Suppressor macrophage (primary cell): ENCODE data around the gene GSDME.
A peak's percentile ranks its signal among the peaks of the same experiment; 100 is the strongest.
"Not testable (repeated sequence)": the region's sequence is repeated elsewhere in the genome, so short reads cannot be mapped to it uniquely, and the experiment has no call there.

Experiments
- DNase-seq, 4 experiments: peaks; one replicate each; pipeline ENCODE4 v3.0.0-alpha.2; 2020 to 2022

Gene GSDME

DNA sequence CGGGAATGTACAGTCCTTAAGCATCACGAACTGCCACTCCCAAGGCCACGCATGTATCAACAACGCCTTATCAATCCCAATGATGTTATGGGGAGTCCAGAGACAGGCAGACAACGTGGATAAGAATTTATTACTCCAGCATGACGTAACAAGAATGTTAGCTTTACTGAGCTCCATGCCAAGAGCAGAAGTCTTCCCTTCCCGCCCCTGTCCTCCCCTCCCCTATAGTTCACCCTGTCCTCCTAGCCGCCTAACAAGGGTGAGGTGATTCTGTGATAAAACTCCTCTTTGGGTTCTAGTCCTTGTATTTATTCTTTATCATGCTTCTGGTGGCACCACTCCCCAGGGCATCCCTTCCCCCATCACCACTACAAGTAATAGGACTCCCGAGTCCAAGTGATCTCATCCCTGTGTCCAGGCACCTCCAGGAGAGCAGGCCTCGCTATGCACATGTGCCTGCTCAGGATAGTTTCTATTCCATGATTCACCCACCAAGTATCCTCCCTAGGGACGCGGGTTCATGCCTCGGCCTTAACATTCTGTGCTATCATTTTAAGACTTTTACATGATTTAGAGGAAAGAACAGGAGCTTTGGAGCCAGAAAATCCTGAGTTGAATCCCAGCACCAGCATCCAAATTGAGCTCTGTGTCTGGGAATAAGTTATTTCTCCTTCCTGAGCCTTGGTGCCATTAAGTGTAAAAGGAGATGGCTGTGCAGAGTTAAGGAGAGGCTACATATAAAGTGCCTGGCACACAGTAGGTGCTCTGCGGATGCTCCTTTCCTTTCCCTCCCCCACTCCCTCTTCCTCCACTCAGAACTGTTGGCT, 15.4 kb downstream of the GSDME start:
- DNase-seq: no peak

DNA sequence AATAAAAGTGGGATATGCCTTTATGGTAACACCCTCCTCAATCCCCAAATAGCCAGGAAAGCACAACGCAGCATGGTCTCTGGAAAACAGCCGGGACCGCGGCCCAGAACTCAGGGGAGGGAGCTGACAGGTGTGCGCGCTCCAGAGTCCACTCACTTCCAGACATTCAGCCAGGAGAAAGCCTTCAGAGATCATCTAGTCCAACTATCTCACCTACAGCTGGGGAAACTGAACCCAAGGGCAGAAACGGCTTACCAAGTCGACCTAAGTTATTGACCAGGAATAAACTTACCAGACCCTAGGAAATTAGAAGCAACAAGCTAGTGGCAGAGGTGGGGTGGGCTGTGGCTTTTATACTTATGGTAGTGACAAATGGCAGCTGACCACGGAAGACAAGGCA, 16.4 kb downstream of the GSDME start:
- DNase-seq: no peak

- no peak for DNase-seq
These were observed 18.0 kb downstream of the GSDME start for GRCh38 chr7:24739306-24739705.

- no peak for DNase-seq
These were observed 18.7 kb downstream of the GSDME start for GRCh38 chr7:24738577-24738976.

- DNase-seq: no peak
These were observed 20.0 kb downstream of the GSDME start for GRCh38 chr7:24737281-24737680.

DNA sequence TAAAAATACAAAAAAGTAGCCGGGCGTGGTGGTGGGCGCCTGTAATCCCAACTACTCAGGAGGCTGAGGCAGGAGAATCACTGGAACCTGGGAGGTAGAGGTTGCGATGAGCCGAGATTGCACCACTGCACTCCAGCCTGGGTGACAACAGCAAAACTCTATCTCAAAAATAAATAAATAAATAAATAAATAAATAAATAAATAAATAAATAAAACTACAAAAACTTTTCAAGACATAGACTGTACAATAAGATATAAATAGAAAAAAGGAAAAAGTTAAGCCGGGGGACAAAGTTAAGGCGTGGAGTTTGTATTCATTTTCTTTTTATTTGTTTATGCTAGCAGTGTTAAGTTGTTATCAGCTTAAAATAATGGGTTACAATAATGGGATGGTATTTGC, 21.7 kb downstream of the GSDME start:
- DNase-seq: not testable (repeated sequence)

GRCh38 chr7:24734306-24734705, 23.0 kb downstream of the GSDME start:
- DNase-seq: no peak

DNA sequence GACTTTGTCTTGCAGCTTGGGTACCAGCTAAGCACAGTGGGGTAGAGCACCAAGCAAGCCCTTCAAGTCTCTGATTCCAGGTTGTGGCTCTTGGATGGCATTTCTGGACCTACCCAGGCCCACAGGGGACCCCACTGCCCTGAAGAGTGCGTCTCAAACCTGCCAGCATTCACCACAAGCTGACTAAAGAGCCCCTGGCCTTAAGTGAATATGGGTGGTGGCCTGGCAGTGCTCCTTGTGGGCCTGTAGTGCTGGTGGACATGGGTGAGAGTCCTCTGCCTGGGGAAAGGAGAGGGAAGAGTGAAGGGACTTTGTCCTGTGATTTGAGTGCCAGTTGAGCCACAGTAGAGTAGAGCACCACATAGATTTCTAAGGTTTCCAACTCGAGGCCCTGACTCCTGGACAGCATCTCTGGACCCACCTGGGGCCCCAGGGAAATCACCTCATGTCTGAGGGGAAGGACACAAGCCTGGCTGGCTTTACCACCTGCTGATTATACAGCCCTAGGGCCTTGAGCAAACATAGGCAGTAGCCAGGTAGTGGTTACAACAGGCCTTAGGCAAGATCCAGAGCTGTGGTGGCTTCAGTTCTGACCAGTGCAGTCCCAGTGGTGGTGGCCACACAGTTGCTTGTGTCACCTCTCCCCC, 23.7 kb downstream of the GSDME start:
- no peak for DNase-seq

DNA sequence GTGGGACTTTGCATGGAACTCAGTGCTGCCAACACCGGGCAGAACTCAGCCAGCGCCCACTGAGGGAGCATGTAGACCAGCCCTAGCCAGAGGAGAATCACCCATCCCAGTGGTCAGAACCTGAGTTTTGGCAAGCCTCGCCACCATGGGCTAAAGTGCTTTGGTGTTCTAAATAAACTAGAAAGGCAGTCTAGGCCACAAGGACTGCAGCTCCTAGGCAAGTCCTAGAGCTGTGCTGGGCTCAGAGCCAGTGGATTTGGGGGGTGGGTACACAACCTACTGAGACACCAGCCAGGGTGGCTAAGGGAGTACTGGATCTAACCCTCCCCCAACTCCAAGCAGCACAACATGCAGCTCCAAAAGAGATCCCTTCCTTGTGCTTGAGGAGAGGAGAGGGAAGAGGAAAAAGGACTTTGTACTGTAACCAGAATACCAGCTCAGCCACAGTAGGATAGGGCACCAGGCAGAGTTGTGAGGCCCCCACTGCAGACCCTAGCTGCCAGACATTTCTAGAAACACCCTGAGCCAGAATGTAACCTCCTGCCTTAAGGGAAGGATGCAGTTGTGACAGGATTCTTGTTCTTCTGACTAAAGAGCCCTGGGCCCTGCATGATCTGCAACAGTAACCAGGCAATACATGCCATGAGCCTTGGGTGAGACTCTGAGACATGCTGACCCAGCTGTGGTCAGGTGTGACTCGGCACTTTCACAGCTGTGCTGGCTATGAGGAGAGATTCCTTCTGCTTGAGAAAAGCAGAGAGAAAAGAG, 24.4 kb downstream of the GSDME start:
- peak in 3 of 4 experiments; percentile 9 to 28 (median 21) for DNase-seq

DNA sequence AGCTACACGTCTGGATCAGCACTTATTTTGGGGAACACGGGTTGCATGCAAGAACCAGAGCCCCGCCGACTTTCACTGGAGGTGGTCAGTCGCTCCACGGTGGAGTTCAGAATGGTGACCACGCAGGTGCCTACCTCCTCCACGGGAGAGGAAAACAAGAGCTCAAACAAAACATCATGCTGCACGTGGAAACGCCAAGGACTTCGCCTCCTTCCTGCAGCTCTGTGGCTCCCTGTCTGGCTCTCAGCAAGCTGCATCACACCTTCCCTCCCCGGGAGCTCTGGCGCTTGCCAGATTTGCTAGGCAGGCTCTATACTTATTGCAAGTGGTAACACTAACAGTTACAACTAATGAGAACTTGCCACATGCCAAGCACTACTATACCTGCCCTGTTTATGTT, 26.0 kb downstream of the GSDME start:
- DNase-seq: no peak

GRCh38 chr7:24730018-24730369, 27.3 kb downstream of the GSDME start:
- no peak for DNase-seq

GRCh38 chr7:24729365-24730017, 27.8 kb downstream of the GSDME start:
- no peak for DNase-seq

DNA sequence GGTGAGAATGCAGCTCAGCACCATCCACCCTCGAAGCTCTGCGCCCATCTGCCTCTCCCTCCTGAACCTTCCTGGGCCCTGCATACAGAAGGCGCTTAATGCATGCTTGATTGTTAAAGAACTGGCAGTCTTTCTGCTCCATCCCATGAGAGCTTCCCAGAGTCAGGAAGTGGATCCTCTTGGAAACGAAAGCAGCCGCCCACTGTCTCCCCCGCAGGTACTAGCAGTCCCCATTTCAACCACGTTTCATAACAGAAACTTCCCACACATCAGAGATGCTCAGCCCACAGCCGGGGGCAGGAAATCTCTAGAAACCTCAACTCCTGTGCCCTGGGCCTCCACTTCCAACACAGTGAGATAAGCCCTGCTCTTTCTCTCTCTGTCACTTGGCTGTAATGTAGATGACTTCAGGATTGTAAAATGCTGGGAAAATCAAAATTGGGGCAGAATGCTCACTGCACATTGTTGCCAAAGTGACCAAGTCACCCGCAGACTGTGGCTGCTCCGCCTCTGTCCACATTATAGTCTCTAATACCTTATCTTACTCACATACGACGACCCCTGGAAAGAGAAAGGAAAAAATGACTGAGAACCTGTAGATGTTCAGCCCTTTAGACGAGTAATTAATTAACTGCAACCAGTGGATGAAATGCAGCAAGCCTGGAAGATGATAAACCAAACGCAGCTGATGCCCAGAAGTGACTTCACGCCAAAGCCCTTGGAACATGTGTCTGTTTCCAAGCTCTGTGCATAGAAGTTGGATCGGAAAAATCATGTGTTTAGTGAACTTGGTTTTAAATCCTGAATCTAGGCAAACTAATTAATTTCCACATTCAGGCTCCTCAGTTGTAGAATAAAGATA, 28.5 kb downstream of the GSDME start:
- peak in 3 of 4 experiments; percentile 6 to 36 (median 36) for DNase-seq

DNA sequence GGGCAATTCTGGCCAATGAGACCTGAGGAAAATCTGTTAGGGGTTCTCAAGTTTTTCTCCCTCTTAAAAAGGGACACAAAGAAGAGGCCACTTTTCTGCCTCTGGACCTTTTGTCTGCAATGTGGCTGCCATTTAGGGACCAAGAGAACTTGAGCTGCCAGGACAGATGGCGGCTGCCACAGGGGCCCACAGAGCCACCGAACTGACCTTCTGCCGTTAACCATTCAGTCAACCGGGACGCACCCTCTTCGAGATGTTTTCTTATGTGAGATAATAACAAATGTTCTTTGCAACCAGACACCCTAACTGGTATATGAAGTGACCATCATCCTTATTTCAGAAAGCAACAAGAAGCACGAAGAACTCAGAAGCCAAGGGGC, 29.2 kb downstream of the GSDME start:
- no peak for DNase-seq

DNA sequence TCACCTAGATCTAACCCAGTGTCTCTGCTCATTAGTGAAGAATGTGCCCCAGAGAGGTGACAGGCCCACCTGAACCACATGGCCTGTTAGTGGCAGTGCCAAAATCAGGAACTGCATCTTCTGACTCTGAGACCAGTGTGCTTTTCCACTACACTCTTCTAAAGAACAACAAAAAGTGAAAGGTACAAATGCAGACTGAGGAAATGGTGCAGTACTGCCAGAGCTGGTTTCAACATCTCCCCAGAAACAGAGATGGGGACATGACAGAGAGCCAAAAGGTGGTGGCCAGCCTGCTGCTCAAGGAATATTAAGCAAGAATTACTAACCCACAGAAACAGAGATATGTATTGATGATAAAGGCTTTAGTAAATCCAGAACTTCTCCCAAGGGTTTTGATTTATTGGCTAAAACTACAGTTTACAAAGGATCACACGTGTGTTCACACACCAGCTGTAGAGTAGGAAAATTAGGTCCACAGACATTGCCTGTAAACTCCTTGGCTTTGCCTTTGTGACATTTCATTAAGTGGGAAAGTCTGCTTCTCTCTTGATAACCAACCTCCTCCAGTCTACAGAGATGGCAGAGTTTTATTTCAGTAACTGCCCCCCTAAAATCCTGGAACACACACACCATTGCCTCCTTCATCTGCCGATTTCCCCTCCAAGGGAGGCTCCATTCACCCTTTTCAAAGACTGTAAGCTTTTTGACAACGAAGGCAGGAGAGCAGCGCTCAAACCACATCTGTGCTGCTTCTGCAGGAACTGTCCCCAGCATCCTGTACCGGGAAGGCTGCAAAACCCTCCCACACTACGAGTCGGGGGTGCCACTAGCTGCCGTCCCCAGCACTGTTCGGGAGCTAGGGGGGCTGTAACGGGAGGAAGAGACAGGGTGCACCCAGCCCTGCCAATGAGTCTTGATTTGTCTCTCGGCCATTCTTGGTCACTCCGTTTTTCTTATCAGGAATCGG, 29.8 kb downstream of the GSDME start:
- DNase-seq: peak in 3 of 4 experiments; percentile 23 to 34 (median 31)

DNA sequence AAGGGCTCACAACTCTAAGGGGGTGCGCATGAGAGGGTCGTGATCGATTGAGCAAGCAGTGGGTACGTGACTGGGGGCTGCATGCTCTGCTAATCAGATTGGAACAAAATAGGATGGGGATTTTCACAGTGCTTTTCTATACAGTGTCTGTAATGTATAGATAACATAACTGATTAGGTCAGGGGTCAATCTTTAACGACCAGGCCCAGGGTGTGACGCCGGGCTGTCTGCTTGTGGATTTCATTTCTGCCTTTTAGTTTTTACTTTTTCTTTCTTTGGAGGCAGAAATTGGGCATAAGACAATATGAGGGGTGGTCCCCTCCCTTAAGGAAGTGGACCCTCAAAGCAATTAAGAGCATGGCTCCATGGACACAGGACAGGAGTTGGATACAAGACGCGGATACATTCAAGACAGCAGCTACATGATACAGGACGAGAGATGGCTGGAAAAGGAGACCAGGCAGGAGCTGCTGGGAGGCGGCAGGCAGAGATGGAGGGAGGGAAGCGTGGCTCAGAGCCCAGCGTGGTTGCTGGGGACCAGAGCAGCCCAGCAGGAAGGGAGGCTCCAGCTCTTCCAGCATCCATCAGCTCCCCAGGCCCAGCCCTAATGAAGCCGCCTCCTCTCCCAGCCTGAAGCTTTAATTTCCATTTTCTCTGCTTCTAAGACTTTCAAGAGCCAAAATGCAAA, 31.6 kb downstream of the GSDME start:
- DNase-seq: no peak

DNA sequence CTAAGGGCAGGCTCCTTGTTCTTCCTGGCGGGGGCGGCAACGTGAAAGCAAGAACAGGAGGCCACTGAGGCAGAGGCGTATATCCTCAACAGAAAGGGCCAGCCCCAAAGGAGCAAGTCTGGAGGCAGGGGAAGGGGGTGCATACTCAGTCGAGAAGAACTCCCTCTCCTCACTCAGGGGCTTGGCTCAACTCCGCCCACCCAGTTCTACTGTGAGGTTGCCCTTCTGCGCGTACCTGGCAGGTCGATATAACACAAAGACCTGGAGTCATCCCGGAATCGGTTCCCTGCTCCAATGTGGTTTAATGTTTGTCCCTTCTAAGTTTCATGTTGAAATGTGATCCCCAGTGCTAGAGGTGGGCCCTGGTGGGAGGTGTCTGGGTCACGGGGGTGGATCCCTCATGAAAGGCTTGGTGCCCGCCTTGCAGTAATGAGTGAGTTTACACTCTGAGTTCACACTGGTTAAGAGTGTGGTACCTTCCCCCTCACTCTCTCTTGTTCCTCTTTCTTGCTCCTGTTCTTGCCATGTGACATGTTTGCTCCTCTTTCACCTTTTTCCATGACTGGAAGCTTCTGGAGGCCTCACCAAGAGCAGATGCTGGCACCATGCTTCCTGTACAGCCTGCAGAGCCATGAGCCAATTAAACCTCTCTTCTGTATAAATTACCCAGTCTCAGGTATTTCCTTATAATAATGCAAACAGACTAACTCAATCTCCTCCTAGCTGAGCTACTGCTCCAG, 32.6 kb downstream of the GSDME start:
- no peak for DNase-seq

DNA sequence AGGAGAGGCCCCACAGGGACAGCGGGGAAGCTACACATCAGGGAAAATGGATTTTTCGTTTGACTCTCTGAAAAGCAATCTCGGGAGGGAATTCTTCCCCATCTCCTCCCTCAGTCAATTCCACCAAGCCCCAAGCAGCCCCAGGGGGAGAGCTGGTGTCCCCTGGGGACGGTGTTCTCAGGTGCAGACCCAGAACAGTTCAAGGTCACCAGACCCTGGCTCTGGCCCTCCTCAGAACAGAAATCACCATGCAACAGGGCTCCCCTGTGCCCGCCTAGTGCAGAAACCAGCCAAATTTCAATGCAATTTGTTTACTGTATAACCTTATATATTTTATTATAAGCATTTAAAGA, 34.1 kb downstream of the GSDME start:
- no peak for DNase-seq

DNA sequence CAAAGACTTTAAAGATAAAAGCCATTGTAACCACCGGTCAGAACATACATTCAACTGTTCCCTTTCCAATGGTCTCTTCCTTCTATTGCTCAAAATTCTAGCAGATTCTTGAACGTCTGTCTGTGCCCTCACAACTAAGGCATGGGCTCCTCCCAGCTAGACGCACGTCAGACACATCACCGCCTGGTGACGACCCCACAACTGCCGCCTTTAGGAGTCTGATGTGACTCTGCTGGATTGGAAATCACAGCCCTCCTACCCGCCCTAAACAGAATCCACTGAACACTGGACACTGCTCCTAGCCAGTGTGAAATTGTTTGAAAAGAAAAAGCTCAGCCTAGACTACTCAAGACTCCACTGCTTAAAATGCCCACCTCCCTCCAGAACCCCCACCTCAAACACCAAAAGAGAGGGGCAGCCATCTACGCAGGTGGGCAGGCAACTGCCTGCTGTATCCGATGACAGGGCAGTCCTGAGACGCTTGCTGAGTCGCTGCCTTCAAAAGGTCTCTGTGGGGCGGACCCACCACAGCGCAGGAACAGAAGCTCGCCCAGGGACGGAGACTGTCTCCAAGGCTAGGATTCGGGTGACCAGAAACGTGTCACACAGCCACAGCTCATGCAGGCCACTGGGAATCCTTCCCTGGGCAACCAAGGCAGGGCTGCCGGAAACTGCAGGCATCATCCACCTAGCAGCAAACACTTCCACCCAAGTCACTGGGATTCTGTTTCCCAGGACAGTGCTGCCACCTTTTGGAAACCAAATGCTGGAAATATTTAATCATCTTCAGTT, 34.7 kb downstream of the GSDME start:
- no peak for DNase-seq
